HG02623 (cell line): ENCODE data around the gene CLEC19A.
"Not testable (repeated sequence)": the region's sequence is repeated elsewhere in the genome, so short reads cannot be mapped to it uniquely, and the experiment has no call there.

Experiments
- ATAC-seq: cut with Tn5 transposase; IDR thresholded peaks from one replicate; pipeline ENCODE4 v1.9.1; 2021; ENCODE audit warnings: moderate library complexity; ENCODE audit not compliant: unreplicated experiment

Gene CLEC19A

GRCh38 chr16:19321186-19321585, 35.7 kb downstream of the CLEC19A start:
- not testable (repeated sequence) for ATAC-seq

DNA sequence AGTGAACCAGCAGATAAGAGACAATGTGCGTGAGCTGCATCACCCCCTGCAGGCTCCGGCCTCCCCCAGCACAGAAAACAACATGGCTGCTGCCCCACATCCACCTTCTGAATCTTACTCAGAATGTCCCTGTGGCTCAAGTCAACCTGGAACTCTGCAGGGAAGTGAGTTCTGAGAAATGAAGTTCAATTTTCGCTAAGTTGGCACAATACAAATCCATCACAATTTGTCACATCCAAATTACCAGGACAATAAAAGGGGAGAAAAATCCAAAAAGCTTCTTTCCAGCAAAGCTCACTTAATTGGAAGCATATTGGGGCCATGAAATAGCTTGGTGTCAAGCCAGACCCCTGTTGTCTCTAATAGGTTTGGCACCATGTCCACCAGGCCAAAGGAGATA, 38.1 kb downstream of the CLEC19A start:
- no peak for ATAC-seq

GRCh38 chr16:19328364-19328763, 42.8 kb downstream of the CLEC19A start:
- no peak for ATAC-seq

GRCh38 chr16:19329932-19330331, 44.4 kb downstream of the CLEC19A start:
- ATAC-seq, result no peak

GRCh38 chr16:19330841-19331397, 45.4 kb downstream of the CLEC19A start:
- ATAC-seq, result no peak

- no peak for ATAC-seq
These were observed 46.3 kb downstream of the CLEC19A start for GRCh38 chr16:19331794-19332193.

- ATAC-seq, result no peak
These were observed 52.8 kb downstream of the CLEC19A start for GRCh38 chr16:19338335-19338734.

DNA sequence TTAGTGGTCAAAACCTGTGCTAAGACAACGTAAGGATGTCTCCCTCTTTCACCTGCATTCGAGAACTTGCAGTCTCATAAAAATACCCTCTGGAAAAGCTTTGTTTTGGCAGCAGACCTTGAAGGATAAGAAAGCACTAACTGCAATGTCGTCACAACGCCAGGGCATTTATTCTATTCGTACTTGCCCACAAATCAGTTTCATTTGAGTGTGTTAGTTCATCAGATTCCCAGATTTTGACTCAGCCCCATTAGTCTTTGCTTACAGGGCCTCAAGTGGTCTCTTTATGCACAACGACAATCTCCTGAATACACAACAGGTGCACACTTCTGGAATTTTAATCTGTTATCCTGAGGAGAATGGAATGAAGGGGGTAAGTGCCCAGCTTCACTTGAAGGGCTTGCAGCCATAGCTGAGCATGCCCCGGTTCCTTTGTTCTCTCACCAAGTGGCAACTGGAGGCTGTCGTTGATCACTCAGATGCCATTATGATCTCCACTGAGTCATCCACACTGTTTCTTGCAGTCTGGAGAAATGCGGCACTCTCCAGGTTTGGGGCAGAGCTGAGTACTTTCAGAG, 58.8 kb downstream of the CLEC19A start:
- ATAC-seq, result no peak

- ATAC-seq, result no peak
These were observed 59.4 kb downstream of the CLEC19A start for GRCh38 chr16:19344980-19345379.

- no peak for ATAC-seq
These were observed 60.9 kb downstream of the CLEC19A start for GRCh38 chr16:19346335-19346922.

DNA sequence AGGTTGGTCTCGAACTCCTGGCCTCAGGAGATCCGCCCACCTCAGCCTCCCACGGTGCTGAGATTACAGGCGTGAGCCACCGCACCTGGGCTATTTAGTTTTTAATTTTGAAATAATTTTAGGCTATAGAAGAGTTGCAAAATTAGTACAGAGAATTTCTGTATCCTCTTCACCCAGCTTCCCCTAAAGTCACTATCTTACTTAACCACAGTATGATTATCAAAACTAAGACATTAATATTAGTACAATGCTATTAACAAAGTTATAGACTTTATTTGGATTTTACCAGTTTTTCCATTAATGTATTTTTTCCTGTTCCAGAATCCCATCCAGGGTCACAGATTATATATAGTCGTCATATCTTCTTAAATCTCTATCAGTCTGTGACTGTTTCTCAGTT, 62.6 kb downstream of the CLEC19A start:
- ATAC-seq, result no peak

- ATAC-seq, result no peak
These were observed 63.2 kb downstream of the CLEC19A start for GRCh38 chr16:19348578-19349315.

DNA sequence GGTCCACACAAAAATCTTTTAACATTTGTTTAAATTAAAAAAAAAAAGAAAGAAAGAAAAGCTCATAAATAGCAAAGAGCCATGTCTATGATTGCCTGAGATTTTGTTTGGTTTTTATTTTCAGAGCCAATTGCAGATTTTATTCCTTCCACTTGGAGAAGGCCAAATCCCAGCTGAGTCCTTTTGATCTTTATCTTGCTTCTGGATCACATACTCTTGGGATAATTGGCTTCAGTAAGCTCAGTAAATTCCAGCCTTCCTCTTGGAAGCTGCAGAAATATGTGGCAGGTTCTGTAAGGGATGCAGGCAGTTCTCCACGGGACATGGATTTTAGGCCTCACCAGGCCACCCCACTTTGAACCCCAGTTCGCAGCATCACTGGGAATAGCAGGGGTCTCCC, 68.8 kb downstream of the CLEC19A start:
- no peak for ATAC-seq

- no peak for ATAC-seq
These were observed 70.8 kb downstream of the CLEC19A start for GRCh38 chr16:19356024-19356952.

- no peak for ATAC-seq
These were observed 74.0 kb downstream of the CLEC19A start for GRCh38 chr16:19359556-19359955.
